ENCODE results near the gene TNN. TPM values are rescaled to one million over a fixed set of nuclear protein-coding genes. Genes with fewer than 3 reads are reported as not detected.

The TNN gene
- total and polyA plus RNA-seq, 7 experiments from 2014 or later: not detected

GRCh38 chr1:175133673-175134435 is 66.2 kb downstream of the TNN start:
- intact Hi-C loops (cut with micrococcal nuclease): no loop called here
- DNase-seq: no peak
- Mint-ChIP-seq H3K36me3 (peaks cover 0 to 5% (median 0%) of the 10 kb centered on the region in 5 donors), H3K27me3 (peaks cover 17 to 32% (median 29%) of the 10 kb centered on the region in 5 donors), H3K4me1 (peaks cover 0 to 2% (median 0%) of the 10 kb centered on the region in 7 donors), H3K9me3 (no peaks in the 10 kb centered on the region), H3K4me3 (no peak overlapping the region), H3K27ac (no peak overlapping the region)
- ChIA-PET CTCF (no interaction called here), POLR2A (no interaction called here)
- H3K4me1 ChIP-seq (ENCODE audit: control insufficient read depth in 2 of 2, insufficient read depth in 2 of 2, low read length in 2 of 2): no peaks in the 10 kb centered on the region
- no peaks in the 10 kb centered on the region for H3K27me3 ChIP-seq (ENCODE audit: control insufficient read depth in 2 of 2, insufficient read depth in 2 of 2, low read length in 2 of 2)
- H3K36me3 ChIP-seq (ENCODE audit: control insufficient read depth in 2 of 3, insufficient read depth in 3 of 3, low read length in 3 of 3): no peaks in the 10 kb centered on the region
- ATAC-seq: no peak
- H3K9me3 ChIP-seq (ENCODE audit: control insufficient read depth in 2 of 3, low read length in 3 of 3): no peaks in the 10 kb centered on the region
- H3K4me3 ChIP-seq (ENCODE audit: low read length): no peak overlapping the region
- H3K27ac ChIP-seq (ENCODE audit: low read depth, low read length): no peak overlapping the region

DNA sequence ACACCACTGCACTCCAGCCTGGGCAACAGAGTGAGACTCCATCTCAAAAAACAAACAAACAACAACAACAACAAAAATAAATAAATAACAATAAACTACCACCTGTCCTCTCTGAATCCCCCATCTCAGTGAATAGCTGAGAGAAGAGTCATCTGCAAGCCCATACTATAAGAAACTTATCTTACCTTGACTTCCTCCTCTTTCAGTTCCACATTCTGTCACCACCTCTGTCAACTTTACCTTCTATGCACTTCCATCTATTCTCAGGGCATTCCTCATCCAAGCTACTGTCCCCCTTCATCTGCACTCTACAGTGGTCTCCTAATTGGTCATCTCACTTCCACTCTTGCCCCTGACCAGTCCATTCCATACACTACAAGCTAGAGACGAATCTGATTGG is 66.9 kb downstream of the TNN start:
- CTCF ChIA-PET: no interaction called here
- no peak for DNase-seq
- POLR2A ChIA-PET: no interaction called here

GRCh38 chr1:175136246-175136645 is 68.6 kb downstream of the TNN start:
- ATAC-seq: no peak
- H3K36me3 Mint-ChIP-seq: peaks cover 0 to 5% (median 0%) of the 10 kb centered on the region in 5 donors

More for the DNA sequence above, 66.9 kb downstream of the TNN start:
- Mint-ChIP-seq H3K4me3 (no peak overlapping the region), H3K27me3 (peaks cover 17 to 32% (median 29%) of the 10 kb centered on the region in 5 donors), H3K9me3 (no peaks in the 10 kb centered on the region), H3K36me3 (peaks cover 0 to 5% (median 0%) of the 10 kb centered on the region in 5 donors), H3K27ac (no peak overlapping the region), H3K4me1 (peaks cover 0 to 2% (median 0%) of the 10 kb centered on the region in 7 donors)
- intact Hi-C loops (cut with micrococcal nuclease): no loop called here
- Histone ChIP-seq H3K27ac (ENCODE audit: low read depth, low read length) (no peak overlapping the region), H3K27me3 (ENCODE audit: control insufficient read depth in 2 of 2, insufficient read depth in 2 of 2, low read length in 2 of 2) (no peaks in the 10 kb centered on the region), H3K9me3 (ENCODE audit: control insufficient read depth in 2 of 3, low read length in 3 of 3) (no peaks in the 10 kb centered on the region), H3K4me3 (ENCODE audit: low read length) (no peak overlapping the region), H3K36me3 (ENCODE audit: control insufficient read depth in 2 of 3, insufficient read depth in 3 of 3, low read length in 3 of 3) (no peaks in the 10 kb centered on the region), H3K4me1 (ENCODE audit: control insufficient read depth in 2 of 2, insufficient read depth in 2 of 2, low read length in 2 of 2) (no peaks in the 10 kb centered on the region)
- no peak for ATAC-seq

DNA sequence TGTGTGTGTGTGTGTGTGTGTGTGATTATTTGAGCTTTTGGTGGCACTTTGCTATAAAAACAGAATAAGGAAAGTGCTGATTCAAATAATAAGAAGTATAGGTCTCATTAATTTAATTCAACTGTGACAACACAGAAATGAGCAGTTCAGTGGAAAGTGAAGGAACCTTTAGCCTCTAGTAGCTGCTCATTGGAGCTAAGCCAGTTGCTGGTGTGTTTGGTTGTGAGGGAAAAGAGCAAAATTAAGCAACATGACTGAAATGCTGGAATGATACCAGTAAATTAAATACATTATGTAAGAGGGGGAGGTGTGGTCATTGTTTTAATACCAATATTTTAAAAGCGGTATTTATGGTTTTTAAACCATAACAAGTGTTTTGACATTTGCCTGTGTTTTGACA is 69.7 kb downstream of the TNN start:
- no peak for DNase-seq
- intact Hi-C loops (cut with micrococcal nuclease): no loop called here
- no peaks in the 10 kb centered on the region for H3K4me1 ChIP-seq (ENCODE audit: control insufficient read depth in 2 of 2, insufficient read depth in 2 of 2, low read length in 2 of 2)
- ATAC-seq: no peak
- peaks cover 0 to 5% (median 0%) of the 10 kb centered on the region in 5 donors for H3K36me3 Mint-ChIP-seq
- H3K9me3 ChIP-seq (ENCODE audit: control insufficient read depth in 2 of 3, low read length in 3 of 3): no peaks in the 10 kb centered on the region
- ChIA-PET CTCF (interaction anchor here (1.3 kb wide), 1 partner anchor 14 kb away, joined by 5 read pairs; no protein-coding TSS in a partner anchor), POLR2A (interaction anchor here (0.7 kb wide), 1 partner anchor 1532 kb away, joined by 3 read pairs; no protein-coding TSS in a partner anchor)
- H3K27me3 ChIP-seq (ENCODE audit: control insufficient read depth in 2 of 2, insufficient read depth in 2 of 2, low read length in 2 of 2): no peaks in the 10 kb centered on the region
- no peak overlapping the region for H3K4me3 ChIP-seq (ENCODE audit: low read length)
- H3K27me3 Mint-ChIP-seq: peaks cover 17 to 34% (median 29%) of the 10 kb centered on the region in 5 donors
- no peak overlapping the region for H3K27ac ChIP-seq (ENCODE audit: low read depth, low read length)
- no peak overlapping the region for H3K27ac Mint-ChIP-seq
- H3K4me3 Mint-ChIP-seq: no peak overlapping the region
- no peaks in the 10 kb centered on the region for H3K9me3 Mint-ChIP-seq
- no peaks in the 10 kb centered on the region for H3K36me3 ChIP-seq (ENCODE audit: control insufficient read depth in 2 of 3, insufficient read depth in 3 of 3, low read length in 3 of 3)
- H3K4me1 Mint-ChIP-seq: peaks cover 0 to 5% (median 0%) of the 10 kb centered on the region in 7 donors

More at GRCh38 chr1:175136246-175136645, 68.6 kb downstream of the TNN start:
- POLR2A ChIA-PET: no interaction called here
- Histone ChIP-seq H3K36me3 (ENCODE audit: control insufficient read depth in 2 of 3, insufficient read depth in 3 of 3, low read length in 3 of 3) (no peaks in the 10 kb centered on the region), H3K9me3 (ENCODE audit: control insufficient read depth in 2 of 3, low read length in 3 of 3) (no peaks in the 10 kb centered on the region), H3K27me3 (ENCODE audit: control insufficient read depth in 2 of 2, insufficient read depth in 2 of 2, low read length in 2 of 2) (no peaks in the 10 kb centered on the region), H3K4me1 (ENCODE audit: control insufficient read depth in 2 of 2, insufficient read depth in 2 of 2, low read length in 2 of 2) (no peaks in the 10 kb centered on the region), H3K4me3 (ENCODE audit: low read length) (no peak overlapping the region), H3K27ac (ENCODE audit: low read depth, low read length) (no peak overlapping the region)
- no peak overlapping the region for H3K4me3 Mint-ChIP-seq
- intact Hi-C loops (cut with micrococcal nuclease): no loop called here
- CTCF ChIA-PET: interaction anchor here (1.6 kb wide), 1 partner anchor 10 kb away, joined by 4 read pairs; no protein-coding TSS in a partner anchor
- DNase-seq: no peak
- H3K27me3 Mint-ChIP-seq: peaks cover 17 to 35% (median 29%) of the 10 kb centered on the region in 5 donors
- H3K9me3 Mint-ChIP-seq: no peaks in the 10 kb centered on the region
- H3K4me1 Mint-ChIP-seq: peaks cover 0 to 2% (median 0%) of the 10 kb centered on the region in 7 donors
- peak overlapping the region in 1 of 9 donors; percentile 18 for H3K27ac Mint-ChIP-seq

GRCh38 chr1:175138579-175138978 is 70.9 kb downstream of the TNN start:
- no peak overlapping the region for H3K27ac ChIP-seq (ENCODE audit: low read depth, low read length)
- no peaks in the 10 kb centered on the region for H3K9me3 ChIP-seq (ENCODE audit: control insufficient read depth in 2 of 3, low read length in 3 of 3)
- H3K36me3 Mint-ChIP-seq: peaks cover 0 to 5% (median 0%) of the 10 kb centered on the region in 5 donors
- ChIA-PET CTCF (interaction anchor here (0.6 kb wide), 1 partner anchor 39 kb away, joined by 4 read pairs; no protein-coding TSS in a partner anchor), POLR2A (no interaction called here)
- H3K4me3 Mint-ChIP-seq: no peak overlapping the region
- peaks cover 0 to 5% (median 0%) of the 10 kb centered on the region in 7 donors for H3K4me1 Mint-ChIP-seq
- no peak for DNase-seq
- H3K4me1 ChIP-seq (ENCODE audit: control insufficient read depth in 2 of 2, insufficient read depth in 2 of 2, low read length in 2 of 2): no peaks in the 10 kb centered on the region
- intact Hi-C loops (cut with micrococcal nuclease): no loop called here
- H3K36me3 ChIP-seq (ENCODE audit: control insufficient read depth in 2 of 3, insufficient read depth in 3 of 3, low read length in 3 of 3): no peaks in the 10 kb centered on the region
- H3K27me3 Mint-ChIP-seq: peaks cover 17 to 34% (median 30%) of the 10 kb centered on the region in 5 donors
- no peak for ATAC-seq
- H3K27ac Mint-ChIP-seq: no peak overlapping the region
- H3K27me3 ChIP-seq (ENCODE audit: control insufficient read depth in 2 of 2, insufficient read depth in 2 of 2, low read length in 2 of 2): no peaks in the 10 kb centered on the region
- no peak overlapping the region for H3K4me3 ChIP-seq (ENCODE audit: low read length)
- no peaks in the 10 kb centered on the region for H3K9me3 Mint-ChIP-seq

DNA sequence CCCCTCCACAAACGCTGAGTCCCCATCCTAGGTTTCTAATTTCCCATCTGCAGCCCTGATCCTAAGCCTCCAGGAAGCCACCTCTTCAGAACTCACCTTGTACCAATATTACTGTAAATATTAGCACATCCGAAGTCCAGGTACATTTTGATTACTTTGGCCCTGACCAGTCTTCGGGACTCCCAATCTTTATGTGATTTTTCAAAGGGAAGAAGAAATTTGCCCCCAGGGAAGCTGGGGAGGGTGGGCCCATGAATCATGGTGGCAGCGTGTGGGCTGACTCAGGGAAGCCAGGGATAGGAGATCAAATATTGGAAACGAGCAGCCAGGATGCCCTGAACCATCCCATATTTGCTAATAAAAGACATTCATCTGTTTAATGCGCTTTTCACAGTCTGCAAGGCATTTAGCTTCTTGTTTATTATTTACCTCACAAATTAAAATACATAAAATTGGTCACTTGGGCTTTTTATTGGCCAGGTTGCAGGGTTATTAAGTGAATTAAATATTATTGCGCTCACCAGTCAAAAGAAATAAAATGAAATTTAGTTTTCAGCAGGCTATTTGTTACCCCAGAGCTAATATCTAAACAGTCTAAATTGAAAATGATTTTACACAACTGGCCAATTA is 78.4 kb downstream of the TNN start:
- H3K4me1 Mint-ChIP-seq: peaks cover 0 to 9% (median 0%) of the 10 kb centered on the region in 7 donors
- H3K9me3 Mint-ChIP-seq: peaks cover 0 to 2% (median 0%) of the 10 kb centered on the region in 11 donors
- peak overlapping the region in 1 of 9 donors; percentile 74 for H3K27ac Mint-ChIP-seq
- no peaks in the 10 kb centered on the region for H3K36me3 Mint-ChIP-seq
- Histone ChIP-seq H3K9me3 (ENCODE audit: control insufficient read depth in 2 of 3, low read length in 3 of 3) (no peaks in the 10 kb centered on the region), H3K36me3 (ENCODE audit: control insufficient read depth in 2 of 3, insufficient read depth in 3 of 3, low read length in 3 of 3) (no peaks in the 10 kb centered on the region), H3K4me1 (ENCODE audit: control insufficient read depth in 2 of 2, insufficient read depth in 2 of 2, low read length in 2 of 2) (no peaks in the 10 kb centered on the region), H3K27me3 (ENCODE audit: control insufficient read depth in 2 of 2, insufficient read depth in 2 of 2, low read length in 2 of 2) (no peaks in the 10 kb centered on the region), H3K27ac (ENCODE audit: low read depth, low read length) (no peak overlapping the region), H3K4me3 (ENCODE audit: low read length) (no peak overlapping the region)
- ChIA-PET POLR2A (no interaction called here), CTCF (interaction anchor here (0.7 to 8.7 kb wide), 11 partner anchors 9 to 1546 kb away, joined by 3 to 182 read pairs (median 4); no protein-coding TSS in a partner anchor)
- no peak overlapping the region for H3K4me3 Mint-ChIP-seq
- ATAC-seq (no peak), DNase-seq (no peak)
- peaks cover 6 to 36% (median 12%) of the 10 kb centered on the region in 5 donors for H3K27me3 Mint-ChIP-seq
- intact Hi-C loops (cut with micrococcal nuclease): loop anchor here (1.0 to 5.0 kb wide), 2 partner anchors 117 to 741 kb away; no protein-coding TSS in a partner anchor
